GM12865 (cell line): Measurements from ENCODE around the gene ANXA2R.
"Not testable (repeated sequence)": the region's sequence is repeated elsewhere in the genome, so short reads cannot be mapped to it uniquely, and the experiment has no call there.

Source experiments
- DNase-seq: peaks from one replicate; pipeline ENCODE4 v3.0.0; 2010; ENCODE audit warnings: low read depth
- H3K4me3 ChIP-seq: 2 replicates; pipeline ENCODE4 v1.5.1; 2011; ENCODE audit warnings: mild to moderate bottlenecking, low read depth, low read length, control low read depth
- TF ChIP-seq, protein P1 (sequence below): IDR thresholded peaks from 2 replicates; pipeline ENCODE4 v1.5.1; 2011; ENCODE audit warnings: low read length, control low read depth, low read depth, inconsistent platforms; ENCODE audit not compliant: insufficient read depth; ENCODE audit errors: missing control alignments

Gene ANXA2R

DNA sequence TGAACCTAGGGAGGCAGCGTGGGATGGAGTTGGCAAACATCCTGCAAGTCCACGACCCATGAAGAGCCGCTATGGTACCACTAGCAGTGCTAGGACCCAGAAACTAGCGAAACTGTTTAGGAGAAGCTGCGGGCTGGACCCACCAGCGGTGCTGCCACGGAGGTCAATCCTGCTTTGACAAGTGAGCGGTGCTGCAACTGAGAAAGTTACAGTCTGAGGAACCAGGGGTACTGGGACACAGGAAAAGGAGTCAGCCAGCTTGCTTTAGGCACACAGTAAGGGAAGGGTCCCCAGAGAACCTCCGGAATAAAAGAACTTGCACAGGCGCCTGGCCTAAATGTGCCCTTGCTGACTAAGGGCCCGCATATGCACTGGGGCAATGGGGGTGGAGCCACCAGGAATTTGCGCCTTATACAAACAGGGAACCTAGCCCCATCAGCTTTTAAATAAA is 23.6 kb upstream of the ANXA2R start:
- H3K4me3 ChIP-seq = no peak overlapping the region
- TF ChIP-seq, protein P1, sequence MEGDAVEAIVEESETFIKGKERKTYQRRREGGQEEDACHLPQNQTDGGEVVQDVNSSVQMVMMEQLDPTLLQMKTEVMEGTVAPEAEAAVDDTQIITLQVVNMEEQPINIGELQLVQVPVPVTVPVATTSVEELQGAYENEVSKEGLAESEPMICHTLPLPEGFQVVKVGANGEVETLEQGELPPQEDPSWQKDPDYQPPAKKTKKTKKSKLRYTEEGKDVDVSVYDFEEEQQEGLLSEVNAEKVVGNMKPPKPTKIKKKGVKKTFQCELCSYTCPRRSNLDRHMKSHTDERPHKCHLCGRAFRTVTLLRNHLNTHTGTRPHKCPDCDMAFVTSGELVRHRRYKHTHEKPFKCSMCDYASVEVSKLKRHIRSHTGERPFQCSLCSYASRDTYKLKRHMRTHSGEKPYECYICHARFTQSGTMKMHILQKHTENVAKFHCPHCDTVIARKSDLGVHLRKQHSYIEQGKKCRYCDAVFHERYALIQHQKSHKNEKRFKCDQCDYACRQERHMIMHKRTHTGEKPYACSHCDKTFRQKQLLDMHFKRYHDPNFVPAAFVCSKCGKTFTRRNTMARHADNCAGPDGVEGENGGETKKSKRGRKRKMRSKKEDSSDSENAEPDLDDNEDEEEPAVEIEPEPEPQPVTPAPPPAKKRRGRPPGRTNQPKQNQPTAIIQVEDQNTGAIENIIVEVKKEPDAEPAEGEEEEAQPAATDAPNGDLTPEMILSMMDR = no peak
- no peak for DNase-seq

DNA sequence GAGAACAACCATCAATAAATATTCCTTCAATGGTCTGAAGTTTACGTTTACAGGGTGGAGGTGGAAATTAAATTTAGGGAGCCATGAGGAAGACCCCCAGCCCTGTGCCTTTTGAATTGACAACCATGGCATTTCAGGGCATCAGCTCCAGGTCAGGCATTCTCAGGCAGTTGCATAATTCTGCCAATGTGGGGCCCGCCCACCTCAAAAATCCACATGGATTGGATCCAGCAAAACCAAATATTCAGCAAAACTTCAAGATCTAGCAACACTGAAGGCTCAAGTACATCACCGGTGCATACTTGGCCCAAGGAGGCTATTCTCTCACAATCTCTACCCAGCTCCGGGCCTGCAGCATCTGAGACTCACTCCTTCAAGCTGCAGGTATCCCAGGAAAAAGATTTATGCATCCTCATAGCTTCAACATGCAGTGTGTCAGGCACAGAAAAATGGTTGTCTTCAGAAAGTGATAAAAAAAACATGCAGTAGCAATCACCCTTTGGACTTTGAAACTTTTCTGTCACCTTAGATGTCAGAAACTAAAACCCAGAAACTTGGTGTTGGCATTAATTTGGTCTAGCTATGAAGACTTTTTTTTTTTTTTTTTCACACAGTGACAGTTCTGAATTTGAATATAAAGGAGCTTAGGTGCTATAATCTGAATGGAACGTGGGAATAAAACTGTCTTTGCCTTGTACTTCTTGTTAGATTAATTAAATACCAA is 21.4 kb upstream of the ANXA2R start:
- DNase-seq = no peak
- no peak overlapping the region for H3K4me3 ChIP-seq
- TF ChIP-seq, protein P1 = no peak

DNA sequence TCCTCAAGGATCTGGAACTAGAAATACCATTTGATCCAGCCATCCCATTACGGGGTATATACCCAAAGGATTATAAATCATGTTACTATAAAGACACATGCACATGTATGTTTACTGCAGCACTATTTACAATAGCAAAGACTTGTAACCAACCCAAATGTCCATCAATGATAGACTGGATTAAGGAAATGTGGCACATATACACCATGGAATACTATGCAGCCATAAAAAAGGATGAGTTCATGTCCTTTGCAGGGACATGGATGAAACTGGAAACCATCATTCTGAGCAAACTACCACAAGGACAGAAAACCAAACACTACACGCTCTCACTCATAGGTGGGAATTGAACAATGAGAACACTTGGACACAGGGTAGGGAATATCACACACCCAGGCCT is 19.9 kb upstream of the ANXA2R start:
- not testable (repeated sequence) for H3K4me3 ChIP-seq, DNase-seq

DNA sequence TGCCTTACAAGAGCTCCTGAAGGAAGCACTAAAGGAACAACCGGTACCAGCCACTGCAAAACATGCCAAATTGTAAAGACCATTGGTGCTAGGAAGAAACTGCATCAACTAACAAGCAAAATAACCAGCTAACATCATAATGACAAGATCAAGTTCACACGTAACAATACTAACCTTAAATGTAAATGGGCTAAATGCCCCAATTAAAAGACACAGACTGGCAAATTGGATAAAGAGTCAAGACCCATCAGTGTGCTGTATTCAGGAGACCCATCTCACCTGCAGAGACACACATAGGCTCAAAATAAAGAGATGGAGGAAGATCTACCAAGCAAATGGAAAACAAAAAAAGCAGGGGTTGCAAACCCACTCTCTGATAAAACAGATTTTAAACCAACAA is 15.0 kb upstream of the ANXA2R start:
- not testable (repeated sequence) for H3K4me3 ChIP-seq, DNase-seq

DNA sequence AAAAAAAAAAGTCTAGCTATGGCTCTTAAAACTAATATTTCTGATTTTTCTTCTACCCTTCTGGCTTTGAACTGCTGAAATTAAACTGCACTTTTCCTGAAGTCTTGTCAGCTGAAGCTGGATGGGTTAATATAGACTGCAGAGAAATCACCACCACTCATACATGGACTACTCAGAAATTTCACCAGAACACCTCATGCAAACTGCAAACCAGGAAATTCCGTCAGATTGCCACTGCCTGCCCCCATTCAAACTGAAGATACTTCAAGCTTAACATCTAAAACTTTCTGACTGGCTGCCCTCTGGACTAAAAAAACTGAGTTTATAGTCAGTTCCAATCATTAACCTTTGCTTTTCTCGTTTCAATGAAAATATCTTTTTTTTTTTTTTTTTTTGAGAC is 11.6 kb upstream of the ANXA2R start:
- H3K4me3 ChIP-seq = no peak overlapping the region
- DNase-seq = no peak
- TF ChIP-seq, protein P1 = no peak

DNA sequence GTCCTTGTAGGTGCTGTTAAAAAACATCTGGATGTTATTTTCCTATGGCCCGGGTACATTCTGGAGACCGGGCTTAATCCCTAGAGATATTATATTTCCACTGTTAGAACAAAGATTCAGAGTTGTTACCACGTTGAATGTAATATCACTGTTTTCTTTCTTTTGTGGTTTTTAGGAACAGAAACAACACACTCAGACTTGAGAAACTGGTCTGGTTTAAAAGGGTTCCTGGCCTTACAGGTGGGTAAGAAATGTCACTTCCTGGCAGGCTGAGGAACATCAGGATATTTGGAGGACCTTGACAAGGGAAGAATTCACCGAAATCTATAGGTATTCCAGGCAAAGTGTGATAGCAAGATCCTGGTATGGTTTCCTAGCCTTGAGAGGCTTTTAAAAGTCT is 10.3 kb upstream of the ANXA2R start:
- TF ChIP-seq, protein P1 = no peak
- no peak overlapping the region for H3K4me3 ChIP-seq

DNA sequence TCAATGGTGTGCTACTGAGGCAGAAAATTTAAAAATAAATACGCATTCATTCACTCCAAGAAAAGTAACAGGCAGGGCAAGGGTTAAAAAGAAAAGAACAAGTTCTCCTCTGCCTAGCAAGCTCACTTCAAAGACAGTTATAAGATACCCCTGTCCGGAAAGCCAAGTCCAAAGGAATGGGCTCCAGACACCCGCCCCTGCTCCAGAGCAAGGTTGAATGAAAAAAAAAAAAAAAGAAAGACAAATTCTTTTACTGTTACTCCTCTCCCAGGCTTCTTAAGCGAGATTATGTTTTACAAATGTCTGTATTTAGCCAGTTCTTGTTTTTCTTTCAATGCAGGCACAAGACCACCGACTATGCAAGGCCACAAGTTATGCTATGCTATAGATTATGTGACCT is 9.1 kb upstream of the ANXA2R start:
- no peak overlapping the region for H3K4me3 ChIP-seq
- DNase-seq = no peak
- TF ChIP-seq, protein P1 = no peak

More for the DNA sequence above, 10.3 kb upstream of the ANXA2R start:
- DNase-seq = no peak

DNA sequence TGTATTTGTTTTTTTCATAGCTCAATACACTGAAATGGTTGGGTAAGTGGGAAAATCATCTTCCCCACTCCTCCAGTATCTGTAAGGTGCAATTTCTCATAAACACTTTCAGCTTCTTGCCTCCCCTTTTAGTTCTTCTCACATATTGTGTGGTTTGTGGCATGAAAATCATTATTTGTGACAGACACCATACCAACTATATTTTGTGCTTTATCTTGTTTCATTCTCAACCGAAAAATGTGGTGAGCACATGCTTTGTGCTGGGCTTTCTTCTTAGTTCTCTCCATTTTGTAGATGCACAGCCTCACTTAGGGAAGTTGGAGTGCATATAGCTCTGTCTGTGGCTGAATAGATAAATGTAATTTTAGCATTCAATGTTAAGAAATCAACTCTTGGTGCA is 6.4 kb upstream of the ANXA2R start:
- DNase-seq = no peak
- TF ChIP-seq, protein P1 = no peak
- H3K4me3 ChIP-seq = no peak overlapping the region
